Activated CD8-positive, alpha-beta memory T cell treated with anti-CD3 and anti-CD28 coated beads, Interleukin-2, amount 50 U/mL, for 24 hours (primary cell): ENCODE data around the gene REC8.

Experiments
- DNase-seq: peaks from one replicate; pipeline ENCODE4 v3.0.0-alpha.2; 2020; ENCODE audit errors: extremely low read depth

REC8 gene

DNA sequence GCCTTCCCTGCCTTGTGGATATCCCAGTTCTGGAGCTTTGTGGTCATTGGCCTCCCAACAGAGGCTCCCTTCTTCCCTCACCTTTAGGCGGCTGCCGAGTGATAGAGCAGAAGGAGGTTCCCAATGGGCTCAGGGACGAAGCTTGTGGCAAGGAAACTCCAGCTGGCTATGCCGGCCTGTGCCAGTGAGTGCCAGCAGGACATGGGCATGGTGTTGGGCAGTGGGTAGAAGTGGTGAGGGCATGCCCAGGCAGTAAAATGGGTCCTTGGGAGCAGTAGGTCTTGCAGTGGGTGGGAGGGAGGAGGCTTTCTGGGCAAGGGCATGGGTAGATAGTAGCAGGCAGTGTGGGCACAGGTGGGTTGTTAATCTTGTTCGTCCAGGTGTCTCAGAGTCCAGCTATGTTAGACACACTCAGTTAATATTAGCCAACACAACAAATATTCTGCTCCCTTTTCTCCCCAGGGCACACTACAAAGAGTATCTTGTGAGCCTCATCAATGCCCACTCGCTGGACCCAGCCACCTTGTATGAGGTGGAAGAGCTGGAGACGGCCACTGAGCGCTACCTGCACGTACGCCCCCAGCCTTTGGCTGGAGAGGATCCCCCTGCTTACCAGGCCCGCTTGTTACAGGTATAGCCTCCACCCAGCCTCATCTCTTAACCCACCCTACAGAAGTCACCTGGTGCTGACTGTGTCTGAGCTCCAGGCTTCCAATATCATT, 11.9 kb upstream of the REC8 start:
- DNase-seq: no peak

DNA sequence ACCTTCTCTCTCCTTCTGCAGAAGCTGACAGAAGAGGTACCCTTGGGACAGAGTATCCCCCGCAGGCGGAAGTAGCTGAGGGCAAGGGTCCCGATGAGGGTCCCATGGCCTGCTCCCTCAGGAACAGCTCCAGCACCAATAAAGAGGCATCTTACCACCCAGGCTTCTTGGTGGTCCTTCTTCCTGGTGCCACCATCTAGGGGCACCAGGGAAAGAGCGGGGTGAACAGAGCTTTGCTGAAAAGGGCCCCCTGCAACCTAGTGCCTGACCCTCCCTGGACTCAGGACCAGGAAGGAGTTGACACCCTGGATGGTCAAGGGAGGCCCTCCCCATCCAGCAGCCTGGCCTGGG, 11.4 kb upstream of the REC8 start:
- no peak for DNase-seq

DNA sequence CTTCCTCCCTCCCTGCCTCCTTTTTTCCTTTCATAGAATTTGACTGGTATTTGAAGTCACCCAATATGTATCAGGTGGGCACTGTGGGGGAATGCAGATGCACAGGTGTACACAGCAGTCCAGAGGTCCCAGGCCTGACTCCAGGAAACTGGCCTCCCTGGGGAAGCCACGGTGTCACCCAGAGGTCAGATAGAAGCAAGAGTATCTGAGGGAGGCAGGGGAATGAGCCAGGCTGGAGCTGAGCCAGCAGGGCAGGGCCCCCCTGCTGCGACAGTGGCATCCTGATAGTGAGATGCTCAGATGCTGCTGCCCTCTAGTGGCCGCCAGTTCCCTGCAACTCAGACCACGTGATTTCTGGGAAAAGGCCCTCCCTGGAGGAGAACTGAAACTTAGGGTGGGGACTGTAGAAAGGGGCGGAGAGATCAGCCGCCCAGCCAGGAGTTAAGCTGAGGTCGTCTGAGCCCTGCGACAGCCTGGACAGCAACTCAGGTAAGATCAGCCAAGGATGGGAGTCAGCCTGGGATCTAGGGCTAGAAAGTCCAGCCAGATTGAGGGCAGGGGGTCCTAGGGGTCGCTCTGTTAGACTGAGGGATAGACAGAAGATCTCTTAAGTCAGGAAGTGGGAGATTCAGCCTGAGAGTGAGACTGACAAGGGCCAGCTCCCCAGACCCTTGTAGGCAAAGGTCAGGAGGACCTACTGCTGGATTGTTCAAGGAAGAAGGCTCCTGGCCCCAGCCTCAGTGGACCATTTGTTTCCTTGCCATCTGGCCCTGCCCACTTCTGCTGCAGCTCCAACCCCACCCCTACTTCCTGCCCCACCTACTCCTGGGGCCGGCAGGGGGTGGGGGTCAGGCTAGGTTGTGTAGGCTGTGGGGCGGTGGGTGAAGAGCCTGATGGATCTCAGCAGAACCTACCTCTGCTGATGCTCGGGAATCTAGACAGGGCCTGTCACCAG, 10.8 kb upstream of the REC8 start, which contains the start of gene IRF9:
IRF9 (plus strand) TSS at position 416 of the 955 bp plus-strand sequence. CDS start 880 bp downstream, outside the sequence.
- peak; percentile 98 for DNase-seq

DNA sequence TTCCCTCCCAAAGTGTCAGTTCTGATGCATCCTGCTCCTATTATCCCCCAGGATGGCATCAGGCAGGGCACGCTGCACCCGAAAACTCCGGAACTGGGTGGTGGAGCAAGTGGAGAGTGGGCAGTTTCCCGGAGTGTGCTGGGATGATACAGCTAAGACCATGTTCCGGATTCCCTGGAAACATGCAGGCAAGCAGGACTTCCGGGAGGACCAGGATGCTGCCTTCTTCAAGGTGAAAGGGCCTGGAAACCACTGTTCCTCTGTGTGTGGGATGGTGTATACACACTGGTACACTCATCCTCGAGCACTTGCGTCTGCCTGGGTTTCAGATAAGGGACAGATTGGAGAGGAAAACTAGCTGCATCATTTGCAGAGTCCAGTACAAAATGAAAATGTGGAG, 9.8 kb upstream of the REC8 start:
- no peak for DNase-seq

DNA sequence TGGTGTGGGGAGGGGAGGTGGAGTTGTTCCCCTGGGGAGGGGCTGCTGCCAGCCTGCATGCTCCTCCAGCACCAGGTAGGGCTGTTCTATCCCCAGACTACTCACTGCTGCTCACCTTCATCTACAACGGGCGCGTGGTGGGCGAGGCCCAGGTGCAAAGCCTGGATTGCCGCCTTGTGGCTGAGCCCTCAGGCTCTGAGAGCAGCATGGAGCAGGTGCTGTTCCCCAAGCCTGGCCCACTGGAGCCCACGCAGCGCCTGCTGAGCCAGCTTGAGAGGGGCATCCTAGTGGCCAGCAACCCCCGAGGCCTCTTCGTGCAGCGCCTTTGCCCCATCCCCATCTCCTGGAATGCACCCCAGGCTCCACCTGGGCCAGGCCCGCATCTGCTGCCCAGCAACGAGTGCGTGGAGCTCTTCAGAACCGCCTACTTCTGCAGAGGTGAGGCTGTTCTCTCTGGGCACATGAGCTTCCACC, 7.3 kb upstream of the REC8 start:
- DNase-seq: no peak

DNA sequence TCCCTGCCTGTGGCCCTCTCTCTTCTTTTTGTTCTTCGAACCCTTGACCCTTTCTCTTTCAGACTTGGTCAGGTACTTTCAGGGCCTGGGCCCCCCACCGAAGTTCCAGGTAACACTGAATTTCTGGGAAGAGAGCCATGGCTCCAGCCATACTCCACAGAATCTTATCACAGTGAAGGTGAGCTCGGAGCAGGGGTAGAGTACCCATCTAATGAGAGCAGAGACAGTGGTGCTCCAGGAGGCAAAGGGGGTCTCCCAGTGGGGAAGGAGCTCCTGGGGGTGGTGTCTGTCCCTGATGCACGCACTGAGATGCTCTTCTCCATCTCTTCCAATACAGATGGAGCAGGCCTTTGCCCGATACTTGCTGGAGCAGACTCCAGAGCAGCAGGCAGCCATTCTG, 6.1 kb upstream of the REC8 start:
- DNase-seq: no peak

DNA sequence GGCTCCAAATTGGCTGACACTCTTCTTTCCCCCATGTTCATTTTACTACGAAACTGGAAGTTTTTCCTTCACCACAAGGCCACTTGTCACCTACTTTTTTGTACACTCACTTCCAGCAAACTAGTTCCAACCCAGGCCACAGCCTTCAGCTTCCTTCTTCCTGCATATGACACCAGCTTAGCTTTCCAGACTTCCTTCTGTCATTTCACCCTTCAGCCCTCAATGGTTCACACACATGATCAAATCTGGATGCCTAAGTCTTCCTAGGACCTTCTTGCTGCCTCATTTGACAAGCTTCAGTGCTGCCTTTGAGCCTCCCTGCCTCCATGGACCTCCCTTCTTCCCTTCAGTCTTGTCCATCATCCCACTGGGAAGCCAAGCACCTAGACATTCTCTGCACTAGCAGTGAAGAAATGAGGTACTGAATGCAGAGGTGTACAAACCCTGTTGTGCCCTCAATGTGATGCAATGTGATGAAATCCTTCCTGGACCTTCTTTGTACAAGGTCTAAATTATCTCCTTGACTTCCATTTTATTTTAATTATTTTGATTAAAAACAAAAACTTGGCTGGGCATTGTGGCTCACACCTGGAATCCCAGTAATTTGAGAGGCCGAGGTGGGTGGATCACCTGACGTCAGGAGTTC, 4.3 kb upstream of the REC8 start:
- no peak for DNase-seq

DNA sequence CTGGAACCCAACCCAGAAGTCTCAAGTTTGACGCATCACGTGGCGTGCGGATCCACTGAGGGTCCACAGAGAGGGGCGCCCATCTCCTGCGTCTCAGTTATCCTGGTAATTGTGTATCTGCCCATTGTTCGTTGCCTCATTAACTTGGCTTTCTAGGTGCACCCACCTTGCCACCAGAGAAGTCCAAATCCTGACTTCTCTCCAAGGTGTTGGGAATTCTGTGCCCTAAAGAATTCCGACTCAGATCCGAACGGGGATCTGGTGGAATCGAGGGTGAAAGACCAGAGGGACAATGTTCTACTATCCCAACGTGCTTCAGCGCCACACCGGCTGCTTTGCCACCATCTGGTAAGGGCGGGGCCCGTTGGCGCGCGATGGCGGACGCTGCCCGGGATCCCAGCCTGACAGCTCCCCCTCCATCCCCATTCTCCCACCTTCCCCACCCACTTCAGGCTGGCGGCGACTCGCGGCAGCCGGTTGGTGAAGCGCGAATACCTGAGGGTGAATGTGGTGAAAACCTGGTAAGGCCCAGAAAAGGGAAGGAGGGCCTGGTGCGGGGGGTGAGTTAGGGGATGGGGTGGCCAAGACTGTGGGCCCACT, 481 bp downstream of the REC8 start:
- DNase-seq: no peak

DNA sequence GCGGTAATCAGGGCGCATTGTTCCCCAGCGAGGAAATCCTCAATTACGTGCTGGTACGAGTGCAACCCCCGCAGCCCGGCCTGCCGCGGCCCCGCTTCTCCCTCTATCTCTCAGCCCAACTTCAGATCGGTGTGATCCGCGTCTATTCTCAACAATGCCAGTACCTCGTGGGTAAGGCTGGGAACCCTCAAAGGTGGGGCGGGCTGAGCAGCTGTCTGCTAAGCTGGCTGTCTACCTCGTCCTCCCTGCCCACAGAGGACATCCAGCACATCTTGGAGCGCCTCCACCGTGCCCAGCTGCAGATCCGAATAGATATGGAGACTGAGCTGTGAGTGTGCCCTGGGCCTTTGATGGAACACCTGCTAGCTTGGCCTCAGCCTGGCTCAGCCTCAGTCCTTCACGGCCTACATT, 996 bp downstream of the REC8 start:
- DNase-seq: no peak

DNA sequence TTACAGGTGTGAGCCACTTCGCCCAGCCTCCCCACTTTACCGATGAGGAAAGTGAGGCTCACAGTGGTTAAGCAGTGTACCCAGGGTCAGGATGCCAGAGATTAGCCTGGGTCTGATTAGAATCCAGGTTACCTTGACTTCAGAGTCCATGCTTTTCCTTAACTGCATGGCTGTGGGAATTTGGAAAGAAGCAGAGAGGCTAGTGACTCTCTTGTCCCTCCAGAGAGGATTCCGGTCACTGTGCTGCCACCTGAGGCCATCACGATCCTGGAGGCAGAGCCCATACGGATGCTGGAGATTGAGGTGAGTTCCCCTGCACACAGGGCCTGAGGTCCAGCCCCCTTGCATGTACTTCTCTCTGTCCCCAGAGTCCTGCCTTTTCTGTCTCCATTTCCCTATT, 4.7 kb downstream of the REC8 start:
- no peak for DNase-seq

DNA sequence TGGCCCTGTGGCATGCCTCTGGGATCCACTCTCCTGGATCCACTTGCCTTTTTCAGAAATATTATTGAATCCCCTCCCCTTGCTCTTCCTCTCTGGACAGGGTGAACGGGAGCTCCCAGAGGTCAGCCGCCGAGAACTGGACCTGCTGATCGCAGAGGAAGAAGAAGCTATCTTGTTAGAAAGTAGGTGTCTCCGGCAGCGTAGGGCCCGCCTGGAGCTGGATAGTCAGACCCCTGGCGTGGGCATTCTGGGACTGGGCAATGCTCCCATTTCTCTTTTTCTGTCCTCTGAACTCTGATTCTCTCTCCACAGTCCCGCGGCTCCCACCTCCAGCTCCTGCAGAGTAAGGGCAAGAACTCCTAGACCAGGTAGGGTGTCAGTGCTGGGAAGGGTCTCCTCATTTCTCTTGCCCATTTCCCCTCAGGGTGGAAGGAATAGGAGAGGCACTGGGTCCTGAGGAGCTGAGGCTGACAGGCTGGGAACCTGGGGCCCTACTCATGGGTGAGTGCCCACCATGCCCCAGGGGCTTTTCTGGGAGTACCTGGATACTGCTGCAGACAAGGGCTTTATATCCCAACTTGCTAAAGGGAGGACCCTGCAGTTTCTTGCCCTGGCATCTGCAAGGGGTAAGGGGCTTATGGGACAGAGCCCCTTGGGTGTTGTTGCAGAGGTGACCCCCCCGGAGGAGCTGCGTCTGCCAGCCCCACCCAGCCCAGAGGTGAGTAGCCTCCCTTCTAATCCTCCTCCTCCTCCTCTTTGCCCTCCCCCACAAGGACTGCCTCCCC, 5.4 kb downstream of the REC8 start:
- DNase-seq: no peak

DNA sequence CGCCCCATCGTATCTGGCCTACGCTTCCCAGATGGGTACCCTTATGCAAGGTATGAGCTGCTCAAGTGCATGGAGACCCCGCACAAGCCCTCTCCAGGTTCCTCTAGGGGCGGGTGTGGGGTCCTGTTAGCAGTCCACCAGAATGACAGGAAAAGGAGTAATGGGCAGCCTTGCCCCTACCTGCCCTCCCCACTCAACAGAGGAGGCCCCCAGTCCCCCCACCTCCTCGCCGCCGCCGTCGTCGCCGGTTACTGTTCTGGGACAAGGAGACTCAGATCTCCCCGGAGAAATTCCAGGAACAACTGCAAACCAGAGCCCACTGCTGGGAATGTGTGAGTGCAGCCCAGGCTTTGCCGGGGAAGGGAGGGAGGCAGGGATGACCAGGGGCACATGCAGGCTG, 6.0 kb downstream of the REC8 start:
- no peak for DNase-seq

DNA sequence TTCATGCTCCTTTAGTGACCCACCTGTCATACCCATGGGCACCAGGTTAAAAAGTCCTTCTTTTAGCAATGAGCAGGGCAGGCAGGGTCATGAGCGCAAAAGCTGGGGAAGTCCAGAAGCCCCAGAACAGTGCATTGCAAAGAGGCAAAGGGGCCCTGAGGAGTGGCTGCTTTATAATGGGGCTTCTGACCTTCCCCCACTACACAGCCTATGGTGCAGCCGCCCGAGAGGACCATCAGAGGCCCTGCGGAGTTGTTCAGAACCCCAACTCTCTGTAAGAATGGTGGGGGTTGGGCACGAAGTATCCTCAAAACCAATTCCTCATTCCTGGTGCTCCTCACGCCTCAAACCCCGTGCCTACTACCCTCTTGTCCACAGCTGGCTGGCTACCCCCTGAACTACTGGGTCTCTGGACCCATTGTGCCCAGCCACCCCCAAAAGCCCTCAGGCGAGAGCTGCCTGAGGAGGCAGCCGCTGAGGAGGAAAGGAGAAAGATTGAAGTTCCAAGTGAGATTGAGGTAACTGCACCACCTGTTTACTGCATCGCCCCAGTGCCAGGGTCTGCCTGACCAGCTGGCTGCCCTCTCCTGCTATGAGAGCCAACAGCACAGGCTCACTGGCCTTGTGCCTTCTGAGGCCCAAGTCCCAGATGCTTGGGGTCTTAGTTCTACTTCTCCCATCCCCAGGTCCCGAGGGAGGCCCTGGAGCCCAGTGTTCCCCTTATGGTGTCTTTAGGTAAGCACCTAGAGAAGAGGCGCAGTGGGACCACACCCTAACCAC, 6.7 kb downstream of the REC8 start:
- no peak for DNase-seq

DNA sequence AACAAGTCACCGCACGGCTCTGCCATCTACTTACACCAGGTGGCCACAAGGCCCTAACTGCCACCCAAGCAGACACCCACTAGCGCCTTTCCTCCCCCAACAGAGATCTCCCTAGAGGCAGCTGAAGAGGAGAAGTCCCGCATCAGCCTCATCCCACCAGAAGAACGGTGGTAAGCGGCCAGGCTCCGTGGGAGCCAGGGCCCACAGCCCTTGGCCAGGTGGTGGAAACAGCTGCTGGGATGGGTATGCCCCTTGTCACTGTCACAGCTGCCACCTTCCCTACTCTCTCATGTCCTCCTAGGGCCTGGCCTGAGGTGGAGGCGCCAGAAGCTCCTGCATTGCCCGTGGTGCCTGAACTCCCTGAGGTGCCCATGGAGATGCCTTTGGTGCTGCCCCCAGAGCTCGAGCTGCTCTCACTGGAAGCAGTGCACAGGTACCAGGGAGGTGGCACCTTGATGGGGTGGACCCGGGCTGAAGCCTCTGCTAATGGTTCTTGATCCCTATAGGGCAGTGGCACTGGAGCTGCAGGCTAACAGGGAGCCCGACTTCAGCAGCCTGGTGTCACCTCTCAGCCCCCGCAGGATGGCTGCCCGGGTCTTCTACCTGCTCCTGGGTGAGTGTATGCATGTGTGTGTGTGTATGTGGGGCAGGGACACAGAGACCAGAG, 7.5 kb downstream of the REC8 start:
- no peak for DNase-seq

DNA sequence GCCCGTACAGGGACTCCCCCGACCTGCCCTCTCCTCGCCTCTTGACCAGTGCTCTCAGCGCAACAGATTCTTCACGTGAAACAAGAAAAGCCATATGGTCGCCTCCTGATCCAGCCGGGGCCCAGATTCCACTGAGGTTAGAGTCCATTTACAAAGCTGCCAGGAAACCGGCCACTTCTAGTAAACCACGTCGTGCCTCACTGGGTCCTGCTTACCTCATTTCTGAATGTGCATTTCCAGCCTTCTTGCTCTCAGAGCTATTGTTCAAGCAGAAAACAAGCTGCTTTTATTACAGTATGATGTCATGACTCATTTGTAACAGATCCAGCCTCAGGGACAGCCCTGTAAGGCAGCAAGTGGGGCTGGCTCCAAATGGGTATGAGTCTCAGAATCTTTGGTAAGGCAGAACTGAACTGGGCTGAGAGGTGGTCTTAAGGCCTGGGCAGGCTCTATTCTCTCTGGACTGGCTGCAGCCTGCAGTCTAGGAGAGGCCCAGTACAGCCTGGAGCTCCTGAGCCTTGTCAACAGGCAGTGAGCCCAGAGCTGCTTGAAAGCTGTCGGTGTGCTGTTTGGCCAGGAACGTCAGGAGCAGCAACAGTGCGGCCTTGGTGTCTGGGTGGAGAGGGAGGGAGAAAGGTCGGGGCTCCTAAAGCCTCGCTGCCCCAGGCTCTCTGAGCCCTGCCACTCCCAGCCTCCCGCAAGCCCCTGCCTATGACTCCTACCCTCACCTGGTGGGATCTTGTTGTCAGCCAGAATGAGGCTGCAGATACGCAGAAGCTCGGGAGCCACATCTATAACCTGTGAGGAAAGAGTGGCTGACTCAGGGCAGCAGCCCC, 8.3 kb downstream of the REC8 start:
- no peak for DNase-seq

DNA sequence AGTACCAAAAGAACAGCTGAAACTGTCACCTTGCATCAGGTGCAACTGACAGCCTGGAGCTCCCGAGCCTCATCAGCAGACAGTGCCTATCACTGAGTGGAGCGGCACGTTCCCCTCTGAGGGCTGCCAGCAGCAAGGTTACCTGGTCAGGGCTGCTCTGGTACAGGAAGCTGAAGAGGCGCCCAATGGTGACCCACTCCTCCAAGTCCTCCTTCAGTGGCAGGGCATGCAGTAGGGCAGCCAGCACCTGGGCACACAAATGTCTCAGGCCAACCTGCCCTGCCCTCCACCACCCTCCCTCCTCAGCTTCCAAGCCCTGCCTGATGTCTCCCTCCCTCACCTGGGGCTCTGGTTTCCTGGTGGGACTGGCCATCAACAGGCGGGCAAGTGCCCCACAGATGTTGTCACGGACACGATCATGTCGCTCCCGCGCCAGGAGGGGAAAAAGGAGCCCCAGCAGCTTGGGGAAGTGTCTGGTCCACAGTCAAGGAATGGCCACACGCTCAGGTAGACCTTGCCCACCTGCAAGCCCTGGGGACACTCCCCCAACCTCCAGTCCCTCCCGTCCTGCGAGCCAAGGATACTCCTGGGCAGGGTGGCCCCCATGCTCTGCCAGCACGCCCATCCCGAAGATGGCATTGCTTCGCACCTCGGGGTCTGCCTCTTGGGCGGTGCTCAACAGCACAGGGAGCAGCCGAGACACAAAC, 9.6 kb downstream of the REC8 start:
- no peak for DNase-seq

DNA sequence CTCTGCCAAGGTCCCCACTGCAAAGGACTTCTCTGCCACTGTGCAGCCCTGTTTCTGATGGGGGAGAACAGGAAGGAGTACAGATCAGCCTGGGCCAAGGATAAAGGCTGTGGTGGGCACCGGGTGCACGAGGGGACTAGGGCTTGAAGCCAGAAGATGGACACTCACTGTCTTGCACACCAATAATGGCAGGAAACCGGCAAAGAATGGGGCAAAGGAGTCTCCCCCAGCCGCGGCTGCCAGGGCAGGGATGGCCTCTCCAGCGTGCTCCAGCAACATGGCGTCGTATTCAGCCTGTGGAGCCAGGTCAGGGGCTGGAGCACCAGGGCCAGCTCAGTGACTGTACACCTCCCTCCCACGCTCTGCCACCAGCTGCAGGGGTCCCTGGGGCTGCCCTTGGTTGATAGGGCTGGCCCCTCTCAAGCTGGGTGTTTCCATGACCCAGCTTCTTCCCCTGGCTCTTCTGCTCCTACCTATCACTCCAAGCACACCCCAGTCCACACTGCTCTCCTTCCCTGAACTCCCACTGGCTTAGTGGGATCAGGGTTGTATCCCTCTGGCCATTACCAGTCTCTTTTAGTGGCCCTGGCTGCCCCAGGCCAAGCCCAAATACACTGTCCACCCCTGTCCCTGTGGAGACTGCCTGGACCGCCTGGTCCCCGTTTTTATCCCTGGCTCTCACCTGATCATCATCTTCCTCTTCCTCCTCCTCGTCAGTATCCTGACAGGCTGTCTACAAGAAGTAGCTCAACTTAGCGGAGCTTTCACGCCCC, 10.4 kb downstream of the REC8 start:
- no peak for DNase-seq
